HG03139 (cell line): Measurements from ENCODE around the gene RBM18.

Experiments used
- ATAC-seq: cut with Tn5 transposase; IDR thresholded peaks from one replicate; pipeline ENCODE4 v1.9.1; 2021; ENCODE audit not compliant: unreplicated experiment

Gene RBM18

DNA sequence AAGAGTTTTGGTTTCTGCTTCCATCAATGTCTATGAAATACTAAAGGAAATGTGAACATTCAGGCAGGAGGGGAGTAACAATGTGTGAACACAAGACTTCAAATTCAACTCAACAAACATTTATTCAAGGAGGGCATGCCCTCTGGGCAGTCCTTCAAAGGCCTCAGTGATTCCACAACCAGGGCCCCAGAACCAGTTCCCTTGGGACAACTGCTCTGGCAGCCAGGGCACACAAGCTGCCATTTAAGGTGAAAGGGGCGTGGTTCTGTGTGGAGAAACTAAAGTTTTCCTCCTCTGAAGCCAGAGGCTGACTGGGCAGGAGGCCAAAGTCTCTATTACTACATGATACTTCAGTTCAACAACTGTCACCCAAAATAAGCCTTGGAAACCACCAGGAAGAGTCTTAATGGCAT, 3.2 kb downstream of the RBM18 start:
- ATAC-seq = no peak

DNA sequence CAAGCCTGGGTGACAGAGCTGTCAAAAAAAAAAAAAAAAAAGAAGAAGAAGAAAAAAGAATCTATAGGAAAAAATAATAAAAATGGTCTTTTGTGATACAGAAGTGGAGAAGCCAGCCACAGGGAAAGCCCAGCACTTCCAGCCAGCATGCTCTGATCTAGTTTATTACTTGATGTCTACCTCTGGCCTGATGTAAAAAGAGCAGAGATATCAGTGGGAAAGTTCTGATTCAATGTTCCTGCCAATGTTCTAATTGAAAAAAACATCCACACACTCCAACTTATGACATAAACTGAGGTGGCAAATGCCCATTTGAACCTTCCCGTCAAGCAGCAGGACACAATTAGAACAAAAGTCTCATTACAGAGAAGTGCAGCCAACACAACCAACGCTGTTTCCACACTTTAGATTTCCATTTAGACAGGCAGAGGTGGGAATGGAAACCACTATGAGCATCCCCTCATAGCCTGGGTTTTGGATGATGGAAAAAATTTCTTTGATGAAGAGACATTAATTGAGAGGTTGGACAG, 5.7 kb downstream of the RBM18 start:
- ATAC-seq = no peak

DNA sequence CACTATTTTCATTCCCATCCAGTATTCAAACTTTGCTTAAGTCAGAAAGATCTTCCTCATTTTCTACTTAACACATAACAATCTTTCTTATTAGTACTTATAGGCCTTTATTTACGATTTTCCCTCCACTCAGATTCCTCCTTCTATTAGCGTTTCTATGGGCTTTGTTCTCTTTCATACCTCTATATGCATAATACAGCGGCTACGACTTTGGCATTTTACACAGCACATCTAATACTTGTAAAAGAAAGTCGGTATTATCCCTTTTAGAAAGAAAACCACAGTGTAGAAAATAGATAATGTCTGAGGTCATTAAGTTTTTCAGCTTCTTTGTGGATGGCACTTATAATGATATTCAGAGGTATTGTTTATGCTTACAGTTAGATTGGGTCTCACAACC, 8.4 kb downstream of the RBM18 start:
- no peak for ATAC-seq

DNA sequence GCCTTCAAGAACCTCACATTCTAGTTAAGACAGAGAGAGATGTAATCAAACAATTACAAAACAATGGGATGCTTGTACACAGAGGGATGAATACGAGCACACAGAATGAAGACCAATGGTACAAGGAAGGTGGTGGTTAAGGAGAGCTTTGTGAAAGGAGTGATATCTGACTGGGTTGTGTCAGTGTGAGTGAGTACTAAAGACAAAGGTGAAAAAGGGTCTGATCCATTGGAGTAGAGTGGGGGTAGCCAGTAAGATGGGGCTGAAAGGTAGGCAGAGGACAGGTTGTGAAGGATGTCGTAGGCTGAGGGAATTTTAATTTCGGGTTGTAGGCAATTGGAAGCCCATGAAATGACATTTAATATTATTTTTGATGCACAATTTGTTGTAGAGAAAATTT, 9.9 kb downstream of the RBM18 start:
- ATAC-seq = no peak

DNA sequence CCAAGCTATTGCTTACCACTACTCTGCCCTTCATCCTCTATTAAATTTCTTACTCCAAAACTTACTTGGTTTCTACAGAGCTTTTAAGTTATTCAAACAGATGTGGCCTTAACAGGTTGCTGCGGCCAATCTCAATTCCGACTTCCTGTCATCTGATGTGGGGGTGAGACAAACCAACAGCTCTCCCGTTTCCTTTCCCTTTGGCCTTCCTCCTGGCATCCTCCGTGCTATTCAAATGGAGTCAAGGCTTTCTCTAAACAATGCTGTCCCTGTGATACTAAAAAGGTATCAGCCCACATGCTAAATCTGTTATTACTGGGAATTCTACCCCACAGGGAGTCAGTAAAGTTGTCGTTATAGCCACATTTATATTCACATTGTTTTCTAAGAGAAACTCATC, 11.8 kb downstream of the RBM18 start:
- ATAC-seq = no peak

DNA sequence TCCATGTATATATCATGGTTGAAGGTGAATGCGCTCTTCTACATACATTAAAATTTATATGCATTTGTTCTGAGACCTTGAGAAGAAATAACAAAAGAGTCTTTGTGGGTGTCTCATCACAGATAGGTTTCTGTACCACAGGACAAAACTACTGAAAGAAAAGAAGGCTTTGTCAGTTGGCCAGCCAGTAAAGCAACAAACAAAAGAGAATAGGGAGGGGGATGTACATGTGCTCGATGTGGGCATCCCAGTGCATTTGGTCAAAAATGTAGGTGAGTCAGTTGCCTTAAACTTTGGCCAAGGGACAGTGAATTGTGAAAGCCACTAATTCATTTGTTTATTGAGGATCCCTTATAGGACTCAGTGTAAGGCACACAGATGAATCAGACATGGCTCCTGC, 13.3 kb downstream of the RBM18 start:
- no peak for ATAC-seq

DNA sequence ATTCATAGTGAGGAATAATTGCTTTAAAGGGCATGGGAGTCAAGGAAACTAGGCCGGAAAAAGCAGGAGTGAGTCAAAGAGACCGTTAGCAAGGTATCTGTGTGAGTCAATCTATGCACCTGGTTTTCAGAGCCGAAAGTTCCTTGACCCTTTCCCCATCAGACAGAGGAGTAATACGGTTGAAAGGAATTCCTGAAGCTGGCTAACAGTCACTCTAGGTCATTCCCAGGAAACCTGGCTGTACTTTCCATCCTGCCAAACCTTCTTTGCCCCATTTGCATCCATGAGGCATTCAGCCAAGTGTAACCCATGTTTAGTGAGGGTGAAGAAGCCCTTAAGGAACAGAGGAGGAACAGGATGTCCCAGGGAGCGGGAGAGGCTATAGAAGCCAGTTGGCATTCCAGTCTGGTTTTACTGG, 16.2 kb downstream of the RBM18 start:
- no peak for ATAC-seq

DNA sequence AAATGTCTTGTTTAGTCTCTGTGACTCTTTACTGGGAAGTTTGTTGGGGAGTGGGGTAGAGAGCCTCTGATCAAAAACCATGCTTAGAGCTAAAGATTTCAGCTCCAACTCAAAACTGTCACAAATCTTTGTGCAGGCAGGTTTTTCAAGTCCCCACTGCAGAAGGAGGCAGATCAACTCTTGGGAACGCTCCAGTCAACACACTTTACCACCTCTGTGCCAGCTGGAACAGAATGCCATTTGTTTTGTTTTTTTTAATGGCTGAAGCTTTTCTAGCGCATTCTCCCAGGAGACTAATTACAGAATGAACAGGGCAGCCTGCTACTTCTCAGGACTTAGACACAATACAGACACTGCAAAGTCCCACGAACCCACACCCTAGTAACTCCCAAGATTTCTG, 18.0 kb downstream of the RBM18 start:
- ATAC-seq = no peak

DNA sequence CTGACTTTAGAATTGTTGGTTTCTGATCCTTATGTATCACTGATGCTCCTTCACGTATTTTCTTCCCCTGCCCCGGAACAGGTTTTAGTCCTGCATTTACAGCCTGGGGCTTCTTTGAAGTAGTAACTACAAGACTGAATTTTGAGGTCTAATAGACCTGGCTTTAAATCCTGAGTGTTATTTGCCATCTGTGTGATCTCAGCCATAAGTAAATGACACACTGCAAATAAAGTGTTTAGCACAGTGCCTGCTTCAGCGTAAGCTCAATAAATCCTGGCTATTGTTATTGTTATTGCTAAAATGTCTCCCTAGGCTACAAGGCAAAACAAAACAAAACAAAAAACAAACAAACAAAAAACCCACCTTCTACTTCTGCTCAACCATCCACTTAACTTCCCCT, 20.3 kb downstream of the RBM18 start:
- no peak for ATAC-seq

DNA sequence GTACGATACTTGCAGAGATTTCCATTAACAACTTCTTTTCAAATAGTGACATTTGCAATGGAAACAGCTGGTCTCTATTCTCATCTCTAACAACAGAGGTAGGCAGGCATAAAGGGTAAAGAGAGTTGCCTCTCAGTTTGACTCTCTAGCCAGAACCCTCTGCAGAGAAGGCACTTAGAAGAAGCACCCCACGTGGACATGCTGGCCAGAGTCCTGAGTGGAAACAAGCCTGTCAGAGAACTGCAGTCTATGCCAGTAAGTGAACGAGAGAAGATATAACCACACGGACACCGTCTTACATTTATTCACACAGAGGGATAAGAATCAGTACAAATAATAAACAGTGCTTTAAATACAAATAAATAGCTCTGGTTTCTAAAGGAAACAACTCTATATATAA, 24.9 kb downstream of the RBM18 start:
- ATAC-seq = no peak

DNA sequence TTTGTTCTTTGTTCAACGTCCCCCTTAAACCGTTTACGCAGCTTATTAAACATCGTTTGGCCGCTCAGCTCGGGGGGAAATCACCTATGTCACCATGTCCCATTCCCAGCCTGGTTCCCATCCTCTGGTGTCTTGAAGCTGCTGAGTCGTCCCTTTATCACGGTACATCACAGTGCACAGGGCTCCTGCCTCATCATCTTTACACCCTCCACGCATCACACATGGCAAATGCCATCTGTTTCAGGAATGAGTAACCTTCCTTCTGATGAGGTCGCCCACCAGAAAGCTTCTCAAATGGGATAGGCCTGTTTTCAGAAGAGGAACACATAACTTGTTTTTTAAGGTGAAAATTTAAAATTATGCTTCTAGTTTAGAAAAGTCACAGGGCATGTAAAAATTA, 28.0 kb downstream of the RBM18 start:
- ATAC-seq = no peak

DNA sequence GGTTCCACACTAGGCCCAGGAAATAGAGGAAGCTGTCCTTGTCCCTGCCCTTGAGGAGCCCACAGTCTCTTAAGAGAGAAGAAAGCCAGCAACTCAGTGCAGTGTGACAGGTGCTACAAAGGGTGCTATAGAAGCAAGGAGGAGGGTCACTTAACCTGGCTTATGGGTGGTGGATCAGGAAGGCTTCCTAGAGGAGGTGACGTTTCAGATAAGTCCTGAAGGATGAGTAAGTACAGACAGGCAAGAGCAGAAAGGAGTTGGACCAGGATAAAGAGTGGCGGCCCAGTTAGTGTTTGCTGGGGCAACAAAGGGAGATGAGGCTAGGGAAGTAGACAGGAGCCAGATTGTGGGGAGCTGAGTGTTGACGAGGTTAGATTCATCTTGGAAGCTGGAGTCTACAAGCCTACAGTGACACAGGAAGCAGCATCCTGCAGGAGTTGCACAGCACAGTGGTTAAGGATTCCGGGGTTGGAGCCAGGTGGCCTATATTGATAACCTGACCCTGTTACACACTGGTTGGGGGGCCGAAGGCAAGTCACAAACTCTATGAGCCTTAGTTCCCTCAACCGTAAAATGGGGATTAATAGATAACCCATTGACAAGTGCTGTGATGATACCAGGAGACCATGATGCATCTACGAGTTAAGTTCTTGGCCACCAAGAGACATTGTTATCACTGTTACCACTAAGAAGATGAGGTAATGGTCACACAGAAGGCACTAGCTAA, 30.5 kb downstream of the RBM18 start:
- no peak for ATAC-seq

DNA sequence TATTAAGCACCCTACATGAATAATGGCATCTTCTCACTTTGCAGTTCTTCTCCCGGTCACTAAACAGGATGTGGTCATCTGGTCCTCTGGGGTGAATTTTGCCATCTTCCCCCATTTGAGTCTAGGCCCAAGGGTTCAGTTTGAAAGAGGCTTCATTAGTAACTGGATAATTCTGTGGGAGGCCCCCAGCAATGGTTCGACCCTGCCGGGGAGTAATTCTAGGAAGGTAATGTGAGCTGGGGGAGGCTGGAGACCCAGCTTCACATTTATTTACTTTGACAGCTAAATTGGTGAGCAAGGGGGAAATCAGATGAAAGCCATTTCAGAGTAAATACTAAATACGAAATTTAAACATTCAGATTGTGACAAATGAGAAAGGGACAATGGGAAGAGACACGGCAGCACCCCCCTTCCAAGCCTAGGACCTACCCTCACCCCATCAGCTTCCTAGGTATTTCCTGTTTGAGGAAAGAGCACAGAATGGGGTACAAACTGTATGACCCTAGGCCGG, 31.8 kb downstream of the RBM18 start:
- no peak for ATAC-seq

DNA sequence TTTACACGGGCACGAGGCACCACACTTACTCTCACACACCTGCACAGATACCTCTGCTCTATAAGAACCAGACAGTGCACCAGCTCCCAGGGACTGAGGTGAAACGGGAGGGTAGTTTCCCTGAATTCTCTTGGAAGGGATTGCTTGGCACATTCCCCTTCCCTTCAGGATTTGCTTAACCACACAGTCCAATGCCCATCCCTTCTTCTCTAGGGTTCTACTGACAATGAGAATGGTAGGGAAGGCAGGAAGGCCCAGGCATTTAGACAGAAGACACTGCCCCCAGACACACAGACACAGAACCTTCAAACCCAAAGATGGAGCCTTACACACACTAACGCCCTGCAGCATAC, 35.2 kb downstream of the RBM18 start:
- ATAC-seq = no peak

DNA sequence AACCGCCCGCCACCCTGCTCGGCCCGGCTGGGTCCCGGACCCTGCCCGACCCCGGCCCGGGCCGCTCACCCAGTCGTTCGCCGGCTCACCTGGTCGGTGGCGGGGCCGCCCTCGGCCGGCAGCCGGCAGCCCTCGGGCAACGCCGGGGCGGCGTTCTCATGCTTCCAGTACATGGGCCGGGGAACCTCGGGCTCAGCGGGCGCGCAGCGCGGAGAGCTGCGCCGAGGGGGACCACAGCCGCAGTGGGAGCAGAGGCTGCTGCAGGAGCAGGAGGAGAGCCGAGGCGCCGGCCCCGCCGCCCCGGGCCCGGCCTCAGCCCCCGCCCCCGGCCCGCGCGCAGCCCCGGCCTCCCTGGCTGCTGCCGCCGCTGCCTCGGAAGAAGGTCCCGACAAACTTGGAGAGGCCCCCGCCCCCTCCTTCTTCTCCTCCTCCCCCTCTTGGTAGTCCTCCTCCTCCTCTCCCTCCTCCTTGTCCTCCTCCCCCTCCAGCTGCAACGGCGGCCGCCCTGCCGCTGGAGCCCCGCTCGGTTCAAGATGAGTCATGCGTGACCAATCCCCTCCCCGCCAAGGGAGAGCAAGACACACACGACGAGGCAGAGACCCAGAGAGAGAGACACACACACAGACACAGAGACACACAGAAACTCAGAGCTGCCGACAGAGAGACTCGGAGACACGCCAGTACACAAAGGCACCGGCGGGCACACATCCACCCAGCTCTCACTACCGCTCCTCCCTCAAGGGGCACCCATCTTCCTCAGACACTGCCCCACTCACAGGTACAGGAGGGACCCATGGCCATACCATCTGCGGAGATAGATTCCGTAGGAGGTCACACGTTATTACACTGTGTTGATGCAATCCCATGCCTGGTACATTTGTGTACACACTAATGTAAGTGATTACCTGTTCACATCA, 35.8 kb downstream of the RBM18 start, which contains the start of gene LHX6:
TSS of gene LHX6 (minus strand) at position 390 of the 917 bp plus-strand sequence. CDS start at position 173, 217 bp downstream.
- ATAC-seq = no peak

DNA sequence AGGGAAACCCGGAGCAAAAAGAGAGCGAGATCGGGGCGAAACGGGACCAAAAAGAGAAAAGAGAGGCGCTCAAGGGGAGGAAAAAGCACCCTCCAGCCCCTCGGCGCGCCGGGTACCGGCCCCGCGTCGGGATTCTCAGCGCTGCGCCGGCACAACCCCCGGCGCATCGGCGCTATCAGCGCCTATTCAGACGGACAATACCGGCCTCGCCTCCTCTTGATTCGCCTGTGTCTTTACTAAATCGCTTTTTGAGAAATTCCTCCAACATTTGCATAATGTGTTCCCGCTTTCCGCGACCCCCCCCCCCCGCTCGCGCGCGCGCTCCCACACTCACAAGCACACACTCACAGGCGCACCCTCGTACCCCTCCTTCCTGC, 36.5 kb downstream of the RBM18 start:
- no peak for ATAC-seq

DNA sequence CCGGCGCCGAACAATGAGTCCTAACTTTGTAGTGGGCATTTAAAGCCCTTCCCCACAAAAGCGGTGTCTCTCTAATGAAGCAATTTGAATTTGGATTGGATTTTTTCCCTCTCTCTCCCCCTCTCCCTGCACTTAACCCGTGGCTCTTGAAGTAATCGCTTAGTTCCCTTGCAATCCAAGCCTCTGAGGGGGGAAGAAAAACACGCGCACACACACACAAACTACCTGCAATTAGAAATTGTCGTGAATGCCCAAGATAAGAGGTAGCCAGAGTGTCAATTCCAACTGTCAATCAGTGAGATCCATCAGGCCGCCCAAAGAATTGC, 37.1 kb downstream of the RBM18 start:
- no peak for ATAC-seq

DNA sequence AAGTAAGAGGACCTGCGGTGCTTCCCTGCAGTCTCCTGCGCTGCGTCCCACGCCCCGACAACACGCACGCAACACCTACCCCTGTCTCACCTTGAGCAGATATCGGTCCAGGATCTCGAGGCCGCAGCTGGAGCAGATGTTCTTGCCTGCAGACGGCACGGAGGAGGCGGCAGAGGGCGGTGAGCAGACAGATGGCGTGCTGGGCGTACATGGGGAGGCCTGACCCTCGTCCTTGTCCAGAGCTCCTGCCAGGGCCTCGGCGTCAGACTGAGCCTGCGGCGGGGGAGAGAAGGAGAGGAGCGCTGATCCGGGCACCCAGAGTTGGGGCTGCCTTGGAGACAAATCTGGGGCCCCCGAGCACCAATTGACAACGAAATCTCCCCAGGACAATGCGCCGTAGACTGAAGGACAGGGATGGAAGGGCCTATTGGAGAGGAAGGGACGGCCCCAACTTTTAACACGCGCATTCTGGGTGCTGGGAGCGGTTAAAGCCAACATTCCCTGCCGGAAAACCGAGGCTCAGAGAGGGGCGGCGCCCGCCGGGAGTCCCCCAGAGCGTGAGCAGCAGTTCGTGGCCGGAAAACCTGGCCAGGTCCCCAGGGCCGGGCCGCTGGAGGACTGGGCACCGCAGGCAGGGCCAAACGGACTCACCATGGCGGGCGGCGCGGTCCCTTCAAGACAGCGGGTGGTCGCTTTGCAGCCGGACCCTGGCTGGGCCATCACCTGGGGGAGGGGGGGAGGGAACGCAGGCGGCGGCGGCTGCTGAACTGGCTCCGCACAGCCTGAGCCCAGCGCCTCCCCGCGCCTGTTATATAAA, 37.7 kb downstream of the RBM18 start:
- no peak for ATAC-seq

DNA sequence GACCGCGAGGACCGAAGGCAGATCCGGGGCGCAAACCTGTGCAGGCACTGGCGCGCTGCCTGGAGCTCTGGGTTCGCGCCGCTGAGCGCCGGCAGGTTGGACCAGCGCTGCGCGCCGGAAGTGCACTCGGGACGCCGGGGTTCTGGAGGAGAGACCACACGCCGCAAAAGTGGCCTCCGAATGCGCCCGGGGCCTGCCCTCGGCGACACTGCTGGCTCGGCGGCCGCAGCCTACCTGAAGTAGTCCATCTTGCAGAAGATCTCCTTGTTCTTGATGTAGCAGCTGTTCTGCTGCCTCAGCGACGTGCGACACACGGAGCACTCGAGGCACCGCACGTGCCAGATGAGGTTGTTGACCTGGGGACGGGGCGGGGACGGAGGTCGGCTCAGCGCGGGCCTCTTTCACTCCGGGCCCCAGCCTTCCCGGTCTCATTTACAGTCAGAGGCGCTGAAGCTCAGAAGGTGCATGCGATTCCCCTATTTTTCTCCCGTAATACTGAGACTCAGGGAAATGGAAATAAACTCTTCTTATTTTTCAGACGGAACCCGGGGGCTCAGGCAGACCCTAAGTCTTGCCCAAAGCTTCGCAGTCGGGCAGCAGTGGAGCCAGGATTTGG, 38.4 kb downstream of the RBM18 start:
- ATAC-seq = no peak

DNA sequence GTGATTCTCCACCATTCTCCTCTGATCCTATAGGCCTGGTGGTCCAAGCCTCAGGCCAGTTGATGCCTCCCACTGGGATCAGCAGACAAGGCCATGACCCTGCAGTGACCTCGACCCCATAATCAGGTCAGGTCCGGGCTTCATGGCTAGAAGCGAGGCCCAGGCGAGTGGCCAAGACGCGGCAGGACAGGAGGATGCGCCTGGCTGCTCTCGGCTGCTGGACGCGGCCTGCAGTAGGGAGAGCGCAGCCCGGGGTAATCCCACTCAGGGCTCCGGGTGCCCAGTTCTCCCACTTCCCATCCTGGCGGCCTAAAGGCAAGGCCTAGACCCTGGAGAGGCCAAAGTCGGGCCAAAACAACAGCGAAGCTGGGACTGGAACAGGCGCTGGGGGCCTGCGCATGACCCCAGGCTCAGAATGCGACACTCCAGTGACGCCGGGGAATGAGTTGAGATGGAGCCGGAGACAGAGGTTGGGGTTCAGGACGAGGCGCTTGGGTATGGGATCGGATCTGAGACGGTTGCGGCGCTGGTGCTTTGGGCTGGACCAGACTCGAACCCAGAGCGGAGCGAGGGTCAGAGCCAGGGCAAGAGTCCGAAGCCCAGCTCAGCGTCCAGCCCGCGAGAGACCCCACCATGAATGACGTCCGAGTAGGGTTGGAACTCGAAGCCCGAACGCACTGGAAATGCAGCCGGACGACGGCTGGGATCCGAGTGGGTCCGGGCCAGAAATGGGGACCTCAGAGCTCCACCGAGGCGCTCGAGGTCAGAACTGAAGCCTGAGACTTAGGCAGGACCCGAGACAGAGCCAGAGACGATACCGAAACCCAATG, 39.1 kb downstream of the RBM18 start:
- ATAC-seq = no peak
